K562 (cell line): ENCODE data around the gene AP2S1. TPM values are rescaled to one million over a fixed set of nuclear protein-coding genes. Genes with fewer than 3 reads are reported as not detected.

Experiments used
- CBX3 ChIP-seq, 2 experiments: IDR thresholded peaks; 1 replicate in 1 of 2; 2 replicates in 1 of 2; pipeline ENCODE4 v1.6.1; 2012; ENCODE audit warnings: inconsistent platforms in 2 of 2, low read length in 2 of 2, borderline replicate concordance in 1 of 2, control low read depth in 1 of 2
- E2F4 ChIP-seq: sonication (generic); formaldehyde crosslinking; IDR thresholded peaks from 2 replicates; pipeline ENCODE4 v1.8.0; 2022; ENCODE audit warnings: mild to moderate bottlenecking, low read depth, missing genetic modification reagents
- FIP1L1 ChIP-seq: fragments of 200-400 bp; formaldehyde crosslinking; IDR thresholded peaks from 2 replicates; pipeline ENCODE4 v1.6.1; 2018; ENCODE audit warnings: mild to moderate bottlenecking, low read depth, low read length; ENCODE audit not compliant: poor library complexity, severe bottlenecking
- HMGXB4 ChIP-seq: sonication (generic); formaldehyde crosslinking; IDR thresholded peaks from 2 replicates; pipeline ENCODE4 v1.8.1; 2023; ENCODE audit warnings: mild to moderate bottlenecking, missing genetic modification reagents
- ILF3 ChIP-seq: fragments of 450-650 bp; IDR thresholded peaks from 2 replicates; pipeline ENCODE4 v1.6.1; 2018; ENCODE audit warnings: antibody characterized with exemption, mild to moderate bottlenecking, moderate library complexity, borderline replicate concordance
- LCOR ChIP-seq: sonication (generic); formaldehyde crosslinking; IDR thresholded peaks from 2 replicates; pipeline ENCODE4 v1.8.0; 2022; ENCODE audit warnings: mild to moderate bottlenecking, missing genetic modification reagents
- MLLT1 ChIP-seq, 2 experiments: fragments of 450-650 bp; IDR thresholded peaks; 2 replicates each; pipeline ENCODE4 v1.6.1; 2016
- NUFIP1 ChIP-seq: fragments of 450-650 bp; IDR thresholded peaks from 2 replicates; pipeline ENCODE4 v1.6.1; 2018; ENCODE audit not compliant: partially characterized antibody
- POLR3G ChIP-seq: IDR thresholded peaks from 2 replicates; pipeline ENCODE4 v1.6.1; 2011; ENCODE audit not compliant: insufficient read length, insufficient replicate concordance; ENCODE audit errors: extremely low read depth
- SMAD4 ChIP-seq: fragments of 250-450 bp; sonication (Bioruptor Pico); conservative IDR thresholded peaks from 2 replicates; pipeline ENCODE4 v1.8.0; 2021; ENCODE audit warnings: inconsistent platforms, mild to moderate bottlenecking, moderate library complexity
- TAF9B ChIP-seq: fragments of 450-650 bp; IDR thresholded peaks from 2 replicates; pipeline ENCODE4 v1.6.1; 2018; ENCODE audit warnings: mild to moderate bottlenecking; ENCODE audit not compliant: partially characterized antibody
- ZKSCAN1 ChIP-seq: fragments of 150-350 bp; IDR thresholded peaks from 2 replicates; pipeline ENCODE4 v1.6.1; 2016; ENCODE audit warnings: low read depth, low read length
- ZNF23 ChIP-seq: fragments of 250-450 bp; sonication (Bioruptor Pico); IDR thresholded peaks from 2 replicates; pipeline ENCODE4 v1.4.0; 2020; ENCODE audit warnings: mild to moderate bottlenecking
- ZNF384 ChIP-seq: IDR thresholded peaks from 2 replicates; pipeline ENCODE4 v1.6.1; 2012; ENCODE audit warnings: low read depth, low read length, improper control_type of control experiment
- ZNF408 ChIP-seq: fragments of 250-450 bp; sonication (Bioruptor Pico); IDR thresholded peaks from 2 replicates; pipeline ENCODE4 v1.4.0; 2020; ENCODE audit warnings: low read depth, mild to moderate bottlenecking, moderate library complexity
- ZNF584 ChIP-seq: fragments of 200-800 bp; sonication (Bioruptor generic); IDR thresholded peaks from 2 replicates; pipeline ENCODE4 v1.6.1; 2016; ENCODE audit warnings: low read depth, mild to moderate bottlenecking, missing genetic modification characterization, missing compliant biosample characterization
- ZNF696 ChIP-seq: fragments of 250-450 bp; sonication (Bioruptor Pico); conservative IDR thresholded peaks from 2 replicates; pipeline ENCODE4 v1.4.0; 2020; ENCODE audit warnings: mild to moderate bottlenecking, moderate library complexity
- polyA plus RNA-seq, 8 experiments: library from polyadenylated mRNA; depleted of rRNA in 4 of 8; stranded (reverse) in 5 of 8; unstranded in 3 of 8; fragments of >200 nt; fragmentation: Nextera tagmentation in 2 of 8; fragmentation: Illumina TruSeq in 1 of 8; extraction: Ambion mirVana in 2 of 8; extraction: Trizol in 1 of 8; gene quantifications; 2 replicates each; pipeline versions ENCODE4 v1.2.1 to v1.2.3, GENCODE V29; 2011 to 2014; ENCODE audit warnings: inconsistent platforms in 1 of 8, missing spikeins in 1 of 8
- total RNA-seq, 7 experiments: library from RNA; depleted of rRNA in 6 of 7; stranded (reverse); fragments of >200 nt in 6 of 7; fragmentation: Illumina TruSeq in 2 of 7; extraction: Trizol in 2 of 7; gene quantifications; 2 replicates each; pipeline versions ENCODE4 v1.2.1 to v1.2.3, GENCODE V29; 2011 to 2021; ENCODE audit warnings: low replicate concordance in 1 of 7
- TF ChIP-seq, protein P1 (sequence below): sonication (generic); formaldehyde crosslinking; IDR thresholded peaks from 2 replicates; pipeline ENCODE4 v1.8.0; 2022; ENCODE audit warnings: mild to moderate bottlenecking, missing genetic modification reagents, borderline replicate concordance
- TF ChIP-seq, protein P2 (sequence below): fragments of 250-450 bp; sonication (Bioruptor Pico); IDR thresholded peaks from 2 replicates; pipeline ENCODE4 v1.8.0; 2022; ENCODE audit warnings: inconsistent platforms

AP2S1 gene
- total and polyA plus RNA-seq, 9 of the 15 experiments (the other 6 are each of a cell fraction or from before 2014, with no cell fraction given): 32.4 to 294 (median 136) TPM

GRCh38 chr19:46860125-46860845 is 9.6 kb upstream of the AP2S1 start (continued):
- TF ChIP-seq ZNF584 (no peak), FIP1L1 (peak; percentile 94), SMAD4 (CRISPR knock-in tag) (peak; percentile 51), ZKSCAN1 (no peak; the same call in 1 of the 2 replicates), TAF9B (no peak), E2F4 (peak; percentile 47; the same call in 1 of the 2 replicates), MLLT1 (IDR thresholded peaks at IDR 0.05) (no peak; a peak in 1 of 4 replicates), ILF3 (no peak), ZNF384 (no peak; the same call in 1 of the 2 replicates), HMGXB4 (CRISPR knock-in tag) (peak; percentile 45; the same call in 1 of the 2 replicates), NUFIP1 (no peak), ZNF408 (CRISPR knock-in tag) (no peak), CBX3 (IDR thresholded peaks at IDR 0.05; ENCODE audit: borderline replicate concordance in 1 of 2, low read length in 2 of 2) (peak in 1 of 2 experiments; percentile 75; a peak in 1 of 3 replicates), LCOR (no peak; the same call in 1 of the 2 replicates), POLR3G (no peak), ZNF23 (no peak), ZNF696 (no peak)
- TF ChIP-seq, protein P1, sequence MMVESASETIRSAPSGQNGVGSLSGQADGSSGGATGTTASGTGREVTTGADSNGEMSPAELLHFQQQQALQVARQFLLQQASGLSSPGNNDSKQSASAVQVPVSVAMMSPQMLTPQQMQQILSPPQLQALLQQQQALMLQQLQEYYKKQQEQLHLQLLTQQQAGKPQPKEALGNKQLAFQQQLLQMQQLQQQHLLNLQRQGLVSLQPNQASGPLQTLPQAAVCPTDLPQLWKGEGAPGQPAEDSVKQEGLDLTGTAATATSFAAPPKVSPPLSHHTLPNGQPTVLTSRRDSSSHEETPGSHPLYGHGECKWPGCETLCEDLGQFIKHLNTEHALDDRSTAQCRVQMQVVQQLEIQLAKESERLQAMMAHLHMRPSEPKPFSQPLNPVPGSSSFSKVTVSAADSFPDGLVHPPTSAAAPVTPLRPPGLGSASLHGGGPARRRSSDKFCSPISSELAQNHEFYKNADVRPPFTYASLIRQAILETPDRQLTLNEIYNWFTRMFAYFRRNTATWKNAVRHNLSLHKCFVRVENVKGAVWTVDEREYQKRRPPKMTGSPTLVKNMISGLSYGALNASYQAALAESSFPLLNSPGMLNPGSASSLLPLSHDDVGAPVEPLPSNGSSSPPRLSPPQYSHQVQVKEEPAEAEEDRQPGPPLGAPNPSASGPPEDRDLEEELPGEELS (CRISPR knock-in tag): peak; percentile 87; the same call in 1 of the 2 replicates
- TF ChIP-seq, protein P2, sequence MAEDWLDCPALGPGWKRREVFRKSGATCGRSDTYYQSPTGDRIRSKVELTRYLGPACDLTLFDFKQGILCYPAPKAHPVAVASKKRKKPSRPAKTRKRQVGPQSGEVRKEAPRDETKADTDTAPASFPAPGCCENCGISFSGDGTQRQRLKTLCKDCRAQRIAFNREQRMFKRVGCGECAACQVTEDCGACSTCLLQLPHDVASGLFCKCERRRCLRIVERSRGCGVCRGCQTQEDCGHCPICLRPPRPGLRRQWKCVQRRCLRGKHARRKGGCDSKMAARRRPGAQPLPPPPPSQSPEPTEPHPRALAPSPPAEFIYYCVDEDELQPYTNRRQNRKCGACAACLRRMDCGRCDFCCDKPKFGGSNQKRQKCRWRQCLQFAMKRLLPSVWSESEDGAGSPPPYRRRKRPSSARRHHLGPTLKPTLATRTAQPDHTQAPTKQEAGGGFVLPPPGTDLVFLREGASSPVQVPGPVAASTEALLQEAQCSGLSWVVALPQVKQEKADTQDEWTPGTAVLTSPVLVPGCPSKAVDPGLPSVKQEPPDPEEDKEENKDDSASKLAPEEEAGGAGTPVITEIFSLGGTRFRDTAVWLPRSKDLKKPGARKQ (CRISPR knock-in tag): no peak
